Endodermal cell (in vitro differentiated cells): ENCODE data around the gene OSBPL5. TPM values are rescaled to one million over a fixed set of nuclear protein-coding genes. Genes with fewer than 3 reads are reported as not detected.

Experiments
- DNase-seq: peaks from one replicate; pipeline ENCODE4 v3.0.0-alpha.2; 2017
- H3K27ac ChIP-seq: 2 replicates; pipeline ENCODE4 v1.5.1; 2013; ENCODE audit warnings: mild to moderate bottlenecking, low read depth, low read length, moderate library complexity
- H3K27me3 ChIP-seq: 2 replicates; pipeline ENCODE4 v1.6.1; 2013; ENCODE audit warnings: mild to moderate bottlenecking, low read length, moderate library complexity; ENCODE audit not compliant: insufficient read depth, control insufficient read depth, poor library complexity, severe bottlenecking
- H3K36me3 ChIP-seq: 2 replicates; pipeline ENCODE4 v1.7.0; 2013; ENCODE audit warnings: mild to moderate bottlenecking, low read length, moderate library complexity; ENCODE audit not compliant: control insufficient read depth, insufficient read depth
- H3K4me1 ChIP-seq: one replicate; pipeline ENCODE4 v1.7.0; 2013; ENCODE audit warnings: low read length; ENCODE audit not compliant: control insufficient read depth, insufficient read depth
- H3K4me3 ChIP-seq: 2 replicates; pipeline ENCODE4 v1.5.1; 2013; ENCODE audit warnings: mild to moderate bottlenecking, low read length, moderate library complexity
- H3K9ac ChIP-seq: 2 replicates; pipeline ENCODE4 v1.6.1; 2013; ENCODE audit warnings: mild to moderate bottlenecking, low read length, moderate library complexity; ENCODE audit not compliant: poor library complexity, severe bottlenecking; ENCODE audit errors: extremely low read depth
- H3K9me3 ChIP-seq: 2 replicates; pipeline ENCODE4 v1.6.1; 2013; ENCODE audit warnings: mild to moderate bottlenecking, low read length, moderate library complexity; ENCODE audit not compliant: control insufficient read depth
- H3K27ac Mint-ChIP-seq: 2 replicates; pipeline ENCODE4 v1.8.0; 2020; ENCODE audit warnings: mixed read lengths
- H3K27me3 Mint-ChIP-seq: 2 replicates; pipeline ENCODE4 v1.8.0; 2021; ENCODE audit warnings: mild to moderate bottlenecking, mixed read lengths; ENCODE audit not compliant: insufficient read depth
- H3K36me3 Mint-ChIP-seq: 2 replicates; pipeline ENCODE4 v1.8.0; 2020; ENCODE audit warnings: low read depth, mixed read lengths
- H3K4me1 Mint-ChIP-seq: 2 replicates; pipeline ENCODE4 v1.8.0; 2020; ENCODE audit warnings: mixed read lengths
- H3K4me3 Mint-ChIP-seq: 2 replicates; pipeline ENCODE4 v1.8.0; 2020; ENCODE audit warnings: mild to moderate bottlenecking, moderate library complexity, mixed read lengths
- H3K9me3 Mint-ChIP-seq: 2 replicates; pipeline ENCODE4 v1.8.0; 2020; ENCODE audit warnings: mild to moderate bottlenecking, mixed read lengths
- WGBS, 2 experiments: methylation state at CpG; one replicate each; pipeline versions ENCODE4 v1.1.5 to v1.1.7; 2013; ENCODE audit warnings: missing lambda C conversion rate in 2 of 2, mixed read lengths in 1 of 2; ENCODE audit not compliant: insufficient coverage in 1 of 2, insufficient read length in 1 of 2; 5-methylcytosine and 5-hydroxymethylcytosine counted together
- total RNA-seq, 2 donors: library from RNA; stranded (reverse); fragmentation: NEBNext Ultra II Directional in 1 of 2; extraction: Animal tissue kit (Norgen Biotek cat#: 25700) in 1 of 2; gene quantifications; 2 replicates in 1 of 2; 3 replicates in 1 of 2; pipeline ENCODE4 v1.2.1, GENCODE V29; 2021
- TF ChIP-seq, protein P1 (sequence below): fragments of 200-600 bp; sonication (generic); conservative IDR thresholded peaks from 2 replicates; pipeline ENCODE4 v1.5.0; 2021; ENCODE audit warnings: antibody characterized with exemption, mild to moderate bottlenecking

The OSBPL5 gene
- total RNA-seq, 2 donors from 2014 or later, result 1.2 to 4.8 TPM

DNA sequence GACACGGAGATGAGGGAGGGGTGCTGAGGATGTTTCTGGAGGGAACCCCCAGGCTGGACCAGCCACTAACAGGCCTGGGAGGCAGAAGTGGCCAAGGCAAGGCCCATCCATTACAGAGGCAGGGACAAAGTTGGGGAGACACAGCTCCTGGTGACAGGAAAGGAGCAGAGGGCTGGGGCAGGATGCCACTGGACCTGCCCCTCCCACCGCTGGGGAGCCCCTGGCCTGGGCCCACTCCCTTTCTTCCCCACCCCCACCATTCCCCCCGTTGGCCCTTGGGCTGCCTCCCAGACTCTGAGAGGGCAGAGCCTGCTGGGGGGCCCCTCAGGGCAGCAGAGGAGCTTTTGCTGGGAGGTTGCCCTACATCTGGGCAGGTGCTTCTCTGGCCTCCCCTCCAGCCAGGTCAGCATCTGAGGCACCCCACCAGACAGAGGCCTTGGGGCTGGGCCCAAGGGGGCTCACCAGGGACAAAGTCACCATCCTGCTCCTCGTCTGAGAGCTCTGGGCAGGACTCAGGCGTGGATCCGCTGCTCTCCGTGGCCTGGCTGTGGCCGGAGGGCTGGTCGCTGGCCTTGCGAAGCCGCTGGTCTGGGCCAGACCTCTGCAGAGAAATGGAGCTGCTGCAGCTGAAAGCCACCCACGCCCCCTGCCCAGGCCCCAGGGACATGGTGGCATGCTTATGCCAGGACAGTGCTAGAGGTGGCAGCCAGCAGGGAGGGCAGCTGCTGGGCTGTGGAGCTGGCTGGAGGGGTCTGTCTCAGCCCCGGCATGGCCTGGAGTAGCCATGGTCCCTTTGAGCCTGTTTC is 74.8 kb downstream of the OSBPL5 start:
- Histone ChIP-seq H3K36me3 (no peaks in the 10 kb centered on the region), H3K4me1 (no peaks in the 10 kb centered on the region), H3K9me3 (no peaks in the 10 kb centered on the region), H3K9ac (no peak overlapping the region), H3K27ac (no peak overlapping the region), H3K4me3 (no peak overlapping the region), H3K27me3 (no peaks in the 10 kb centered on the region)
- Mint-ChIP-seq H3K27ac (no peak overlapping the region), H3K27me3 (peaks cover 6% of the 10 kb centered on the region), H3K36me3 (no peaks in the 10 kb centered on the region), H3K9me3 (no peaks in the 10 kb centered on the region), H3K4me3 (no peak overlapping the region), H3K4me1 (peaks cover 2% of the 10 kb centered on the region)
- 87 to 90% methylated on average over 2 to 13 of the region's 13 CpGs for WGBS, 2 experiments
- DNase-seq, result no peak
- TF ChIP-seq, protein P1, sequence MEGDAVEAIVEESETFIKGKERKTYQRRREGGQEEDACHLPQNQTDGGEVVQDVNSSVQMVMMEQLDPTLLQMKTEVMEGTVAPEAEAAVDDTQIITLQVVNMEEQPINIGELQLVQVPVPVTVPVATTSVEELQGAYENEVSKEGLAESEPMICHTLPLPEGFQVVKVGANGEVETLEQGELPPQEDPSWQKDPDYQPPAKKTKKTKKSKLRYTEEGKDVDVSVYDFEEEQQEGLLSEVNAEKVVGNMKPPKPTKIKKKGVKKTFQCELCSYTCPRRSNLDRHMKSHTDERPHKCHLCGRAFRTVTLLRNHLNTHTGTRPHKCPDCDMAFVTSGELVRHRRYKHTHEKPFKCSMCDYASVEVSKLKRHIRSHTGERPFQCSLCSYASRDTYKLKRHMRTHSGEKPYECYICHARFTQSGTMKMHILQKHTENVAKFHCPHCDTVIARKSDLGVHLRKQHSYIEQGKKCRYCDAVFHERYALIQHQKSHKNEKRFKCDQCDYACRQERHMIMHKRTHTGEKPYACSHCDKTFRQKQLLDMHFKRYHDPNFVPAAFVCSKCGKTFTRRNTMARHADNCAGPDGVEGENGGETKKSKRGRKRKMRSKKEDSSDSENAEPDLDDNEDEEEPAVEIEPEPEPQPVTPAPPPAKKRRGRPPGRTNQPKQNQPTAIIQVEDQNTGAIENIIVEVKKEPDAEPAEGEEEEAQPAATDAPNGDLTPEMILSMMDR, result no peak

GRCh38 chr11:3089236-3090061 is 75.7 kb downstream of the OSBPL5 start:
- Mint-ChIP-seq H3K4me1 (peaks cover 2% of the 10 kb centered on the region), H3K4me3 (no peak overlapping the region), H3K9me3 (no peaks in the 10 kb centered on the region), H3K36me3 (no peaks in the 10 kb centered on the region), H3K27me3 (peaks cover 8% of the 10 kb centered on the region), H3K27ac (no peak overlapping the region)
- H3K9ac ChIP-seq, result no peak overlapping the region
- H3K36me3 ChIP-seq, result no peaks in the 10 kb centered on the region
- H3K9me3 ChIP-seq, result no peaks in the 10 kb centered on the region
- WGBS, 2 experiments, result 91% methylated on average over 10 to 25 of the region's 25 CpGs
- H3K4me1 ChIP-seq, result no peaks in the 10 kb centered on the region
- H3K27me3 ChIP-seq, result no peaks in the 10 kb centered on the region
- no peak overlapping the region for H3K4me3 ChIP-seq
- no peak for DNase-seq
- no peak overlapping the region for H3K27ac ChIP-seq
- TF ChIP-seq, protein P1, result no peak

- WGBS, 2 experiments, result 92 to 93% methylated on average over 12 to 14 of the region's 14 CpGs
- H3K4me1 ChIP-seq, result no peaks in the 10 kb centered on the region
- Mint-ChIP-seq H3K4me3 (no peak overlapping the region), H3K4me1 (peaks cover 2% of the 10 kb centered on the region), H3K27ac (no peak overlapping the region), H3K9me3 (no peaks in the 10 kb centered on the region), H3K27me3 (peaks cover 13% of the 10 kb centered on the region), H3K36me3 (no peaks in the 10 kb centered on the region)
- DNase-seq, result no peak
- no peak overlapping the region for H3K4me3 ChIP-seq
- no peaks in the 10 kb centered on the region for H3K36me3 ChIP-seq
- no peak overlapping the region for H3K9ac ChIP-seq
- H3K9me3 ChIP-seq, result no peaks in the 10 kb centered on the region
- no peaks in the 10 kb centered on the region for H3K27me3 ChIP-seq
- TF ChIP-seq, protein P1, result no peak
- no peak overlapping the region for H3K27ac ChIP-seq
Observed at GRCh38 chr11:3088806-3089205, 76.3 kb downstream of the OSBPL5 start.
